PFSK-1 (cell line): ENCODE measurements around the gene NCOA5.

Source experiments
- POLR2AphosphoS5 ChIP-seq: IDR thresholded peaks from 2 replicates; pipeline ENCODE4 v1.6.1; 2012; ENCODE audit warnings: low read depth, mild to moderate bottlenecking, control low read depth, low read length, moderate library complexity
- SIN3A ChIP-seq: IDR thresholded peaks from 2 replicates; pipeline ENCODE4 v1.6.1; 2012; ENCODE audit warnings: mild to moderate bottlenecking, low read length, moderate library complexity, borderline replicate concordance; ENCODE audit not compliant: insufficient read depth

GRCh38 chr20:46107061-46107460 is 17.3 kb upstream of the NCOA5 start:
- TF ChIP-seq POLR2AphosphoS5, result no peak
- no peak for TF ChIP-seq SIN3A
